Mesendoderm (in vitro differentiated cells): Measurements from ENCODE around the gene TUBB4A.
"Not testable (repeated sequence)": the region's sequence is repeated elsewhere in the genome, so short reads cannot be mapped to it uniquely, and the experiment has no call there.

Experiments used
- DNase-seq: peaks from one replicate; pipeline ENCODE4 v3.0.0; 2013
- H2AK5ac ChIP-seq: 2 replicates; pipeline ENCODE4 v1.6.1; 2013; ENCODE audit warnings: low read length, inconsistent platforms
- H2BK120ac ChIP-seq: 2 replicates; pipeline ENCODE4 v1.6.1; 2013; ENCODE audit warnings: low read depth, mild to moderate bottlenecking, low read length, moderate library complexity, mixed read lengths
- H2BK15ac ChIP-seq: replicated peaks from 2 replicates; pipeline ENCODE4 v1.6.1; 2013; ENCODE audit warnings: low read depth, mild to moderate bottlenecking, moderate library complexity
- H2BK5ac ChIP-seq: 2 replicates; pipeline ENCODE4 v1.6.1; 2013; ENCODE audit warnings: low read length, inconsistent platforms
- H3K18ac ChIP-seq: 2 replicates; pipeline ENCODE4 v1.6.1; 2013; ENCODE audit warnings: mild to moderate bottlenecking, low read length, mixed read lengths
- H3K23ac ChIP-seq: one replicate; pipeline ENCODE4 v1.6.1; 2013; ENCODE audit warnings: low read length
- H3K27ac ChIP-seq: 2 replicates; pipeline ENCODE4 v1.5.1; 2013; ENCODE audit warnings: low read depth, mild to moderate bottlenecking, inconsistent platforms, low read length, moderate library complexity
- H3K27me3 ChIP-seq: 2 replicates; pipeline ENCODE4 v1.6.1; 2013; ENCODE audit warnings: low read length, control low read depth, mild to moderate bottlenecking, inconsistent platforms; ENCODE audit not compliant: insufficient read depth, poor library complexity
- H3K36me3 ChIP-seq: 2 replicates; pipeline ENCODE4 v1.6.1; 2013; ENCODE audit warnings: low read length, inconsistent platforms; ENCODE audit not compliant: control insufficient read depth, insufficient read depth
- H3K4ac ChIP-seq: one replicate; pipeline ENCODE4 v1.6.1; 2013; ENCODE audit warnings: low read depth, mild to moderate bottlenecking, low read length, moderate library complexity
- H3K4me1 ChIP-seq: 2 replicates; pipeline ENCODE4 v1.6.1; 2013; ENCODE audit warnings: low read depth, low read length, inconsistent platforms; ENCODE audit not compliant: control insufficient read depth
- H3K4me2 ChIP-seq: 2 replicates; pipeline ENCODE4 v1.6.1; 2013; ENCODE audit warnings: low read length
- H3K4me3 ChIP-seq: 2 replicates; pipeline ENCODE4 v1.5.1; 2013; ENCODE audit warnings: mild to moderate bottlenecking, low read length
- H3K56ac ChIP-seq: one replicate; pipeline ENCODE4 v1.6.1; 2013; ENCODE audit warnings: low read length
- H3K79me1 ChIP-seq: 2 replicates; pipeline ENCODE4 v1.6.1; 2013; ENCODE audit warnings: low read length, inconsistent platforms
- H3K79me2 ChIP-seq: 2 replicates; pipeline ENCODE4 v1.6.1; 2013; ENCODE audit warnings: mild to moderate bottlenecking, low read length; ENCODE audit not compliant: control insufficient read depth, insufficient read depth
- H3K9ac ChIP-seq: 2 replicates; pipeline ENCODE4 v1.6.1; 2013; ENCODE audit warnings: low read length, inconsistent platforms
- H4K5ac ChIP-seq: one replicate; pipeline ENCODE4 v1.6.1; 2013; ENCODE audit warnings: low read length
- H4K8ac ChIP-seq: one replicate; pipeline ENCODE4 v1.6.1; 2013; ENCODE audit warnings: low read depth, mild to moderate bottlenecking, control low read depth, low read length, moderate library complexity
- WGBS: extraction: QIAGEN DNeasy Blood & Tissue Kit; methylation state at CpG from one replicate; pipeline ENCODE4 v1.1.7; 2013; ENCODE audit warnings: low lambda C conversion rate, missing lambda C conversion rate; ENCODE audit not compliant: insufficient coverage; ENCODE audit errors: extremely low coverage; 5-methylcytosine and 5-hydroxymethylcytosine counted together

TUBB4A gene

DNA sequence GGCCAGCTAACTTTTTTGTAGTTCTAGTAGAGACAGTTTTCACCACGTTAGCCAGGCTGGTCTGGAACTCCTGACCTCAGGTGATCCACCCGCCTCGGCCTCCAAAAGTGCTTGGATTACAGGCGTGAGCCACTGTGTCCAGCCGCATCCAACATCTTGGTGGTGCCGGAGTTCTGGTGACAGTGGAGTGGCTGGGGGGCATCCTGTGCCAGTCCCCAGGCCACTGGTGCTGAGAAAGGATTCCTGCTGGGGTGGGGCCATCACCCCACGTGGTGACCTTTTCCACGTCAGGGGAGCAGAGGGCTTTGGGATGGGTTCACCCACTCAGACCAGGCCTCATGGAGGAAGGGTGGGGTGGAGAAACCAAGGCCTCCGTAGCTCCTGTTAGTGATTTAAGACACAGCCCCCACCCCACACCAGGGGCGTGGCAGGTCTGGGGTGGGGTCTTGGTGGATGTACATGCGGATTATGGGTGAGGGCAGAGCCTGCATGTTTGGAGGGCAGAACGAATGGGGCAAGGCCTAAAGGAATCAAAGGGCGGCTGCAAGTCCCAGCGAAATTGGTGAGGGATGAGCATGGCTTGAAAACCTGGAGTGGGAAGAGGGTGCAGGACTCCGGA lies 12.9 kb upstream of the TUBB4A start:
- Histone ChIP-seq H3K79me1 (no peaks in the 10 kb centered on the region), H3K4me3 (no peak overlapping the region), H3K27ac (no peak overlapping the region), H3K9ac (no peak overlapping the region), H4K5ac (no peak overlapping the region), H4K8ac (no peak overlapping the region), H2BK120ac (no peak overlapping the region), H3K4me1 (no peaks in the 10 kb centered on the region), H3K4me2 (no peak overlapping the region), H3K79me2 (no peaks in the 10 kb centered on the region), H2AK5ac (no peak overlapping the region), H3K56ac (no peak overlapping the region), H2BK5ac (no peak overlapping the region), H3K23ac (no peak overlapping the region), H3K4ac (no peak overlapping the region), H3K18ac (no peak overlapping the region), H3K36me3 (no peaks in the 10 kb centered on the region), H3K27me3 (no peaks in the 10 kb centered on the region), H2BK15ac (no peak overlapping the region)
- WGBS, result no CpG with 5 or more reads among the region's 15 CpGs
- DNase-seq, result no peak

GRCh38 chr19:6514089-6514488 lies 12.0 kb upstream of the TUBB4A start:
- H3K27me3 ChIP-seq, result no peaks in the 10 kb centered on the region
- no CpG with 5 or more reads among the region's 9 CpGs for WGBS
- H2AK5ac ChIP-seq, result no peak overlapping the region
- H3K4ac ChIP-seq, result no peak overlapping the region
- H2BK15ac ChIP-seq, result no peak overlapping the region
- no peak overlapping the region for H4K5ac ChIP-seq
- no peak overlapping the region for H3K18ac ChIP-seq
- no peak overlapping the region for H2BK5ac ChIP-seq
- H3K56ac ChIP-seq, result no peak overlapping the region
- H3K4me1 ChIP-seq, result no peaks in the 10 kb centered on the region
- no peaks in the 10 kb centered on the region for H3K79me1 ChIP-seq
- H2BK120ac ChIP-seq, result no peak overlapping the region
- H3K27ac ChIP-seq, result no peak overlapping the region
- no peak overlapping the region for H3K4me3 ChIP-seq
- no peak for DNase-seq
- H3K23ac ChIP-seq, result no peak overlapping the region
- H3K9ac ChIP-seq, result no peak overlapping the region
- no peak overlapping the region for H4K8ac ChIP-seq
- no peaks in the 10 kb centered on the region for H3K36me3 ChIP-seq
- H3K4me2 ChIP-seq, result no peak overlapping the region
- H3K79me2 ChIP-seq, result no peaks in the 10 kb centered on the region

- no peaks in the 10 kb centered on the region for H3K79me2 ChIP-seq
- H4K5ac ChIP-seq, result no peak overlapping the region
- no peak overlapping the region for H3K23ac ChIP-seq
- H3K79me1 ChIP-seq, result no peaks in the 10 kb centered on the region
- no peak for DNase-seq
- no peaks in the 10 kb centered on the region for H3K27me3 ChIP-seq
- H3K27ac ChIP-seq, result no peak overlapping the region
- H3K9ac ChIP-seq, result no peak overlapping the region
- H3K56ac ChIP-seq, result no peak overlapping the region
- no CpG with 5 or more reads among the region's 7 CpGs for WGBS
- H2BK15ac ChIP-seq, result no peak overlapping the region
- no peak overlapping the region for H4K8ac ChIP-seq
- H3K4me2 ChIP-seq, result no peak overlapping the region
- no peak overlapping the region for H2AK5ac ChIP-seq
- no peak overlapping the region for H2BK120ac ChIP-seq
- H3K4me3 ChIP-seq, result no peak overlapping the region
- H3K4ac ChIP-seq, result no peak overlapping the region
- no peak overlapping the region for H2BK5ac ChIP-seq
- H3K4me1 ChIP-seq, result no peaks in the 10 kb centered on the region
- H3K36me3 ChIP-seq, result no peaks in the 10 kb centered on the region
- H3K18ac ChIP-seq, result no peak overlapping the region
Observed at GRCh38 chr19:6510618-6511017, 8.5 kb upstream of the TUBB4A start.

DNA sequence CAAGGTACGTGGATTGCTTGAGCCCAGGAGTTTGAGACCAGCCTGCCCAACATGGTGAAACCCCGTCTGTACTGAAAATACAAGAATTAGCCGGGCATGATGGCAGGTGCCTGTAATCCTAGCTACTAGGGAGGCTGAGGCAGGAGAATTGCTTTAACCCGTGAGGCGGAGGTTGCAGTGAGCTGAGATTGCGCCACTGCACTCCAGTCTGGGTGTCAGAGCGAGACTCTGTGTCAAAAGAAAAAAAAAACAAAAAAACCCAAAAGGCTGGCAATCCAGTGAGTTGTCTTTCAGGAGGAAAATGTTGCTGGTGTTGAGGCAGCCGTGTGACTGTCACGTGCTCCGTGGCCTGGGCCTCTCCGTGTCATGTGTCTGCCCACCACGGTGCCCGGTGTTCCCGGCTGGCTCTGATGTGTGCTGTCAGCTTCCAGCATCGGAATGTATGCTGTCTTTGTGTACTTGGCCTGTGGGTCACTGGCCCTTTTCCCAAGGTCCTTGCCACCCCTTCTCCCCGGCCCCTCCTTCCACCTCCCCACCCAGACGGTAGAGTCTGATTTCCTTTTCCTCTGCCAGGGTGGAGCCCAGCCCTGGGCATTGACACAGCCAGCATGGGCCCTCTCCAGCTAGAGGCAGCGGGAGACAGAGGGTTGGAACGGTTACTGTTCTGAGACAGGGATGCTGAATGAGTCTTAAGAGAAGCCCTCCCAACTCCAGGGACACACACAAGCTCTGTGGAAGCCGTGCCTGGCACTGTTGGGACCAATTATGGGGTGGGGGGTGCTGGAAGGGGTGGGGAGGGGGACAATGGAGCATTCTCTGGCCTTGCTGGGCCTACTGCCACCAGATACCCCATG lies 7.2 kb upstream of the TUBB4A start:
- Histone ChIP-seq H2AK5ac (no peak overlapping the region), H2BK5ac (no peak overlapping the region), H3K9ac (no peak overlapping the region), H3K23ac (no peak overlapping the region), H3K4me1 (no peaks in the 10 kb centered on the region), H3K36me3 (no peaks in the 10 kb centered on the region), H4K8ac (no peak overlapping the region), H3K4me3 (no peak overlapping the region), H3K56ac (no peak overlapping the region), H3K79me1 (no peaks in the 10 kb centered on the region), H3K27ac (no peak overlapping the region), H4K5ac (no peak overlapping the region), H3K4ac (no peak overlapping the region), H2BK15ac (no peak overlapping the region), H3K27me3 (no peaks in the 10 kb centered on the region), H3K18ac (no peak overlapping the region), H3K79me2 (no peaks in the 10 kb centered on the region), H3K4me2 (no peak overlapping the region), H2BK120ac (no peak overlapping the region)
- WGBS, result no CpG with 5 or more reads among the region's 20 CpGs
- DNase-seq, result no peak

DNA sequence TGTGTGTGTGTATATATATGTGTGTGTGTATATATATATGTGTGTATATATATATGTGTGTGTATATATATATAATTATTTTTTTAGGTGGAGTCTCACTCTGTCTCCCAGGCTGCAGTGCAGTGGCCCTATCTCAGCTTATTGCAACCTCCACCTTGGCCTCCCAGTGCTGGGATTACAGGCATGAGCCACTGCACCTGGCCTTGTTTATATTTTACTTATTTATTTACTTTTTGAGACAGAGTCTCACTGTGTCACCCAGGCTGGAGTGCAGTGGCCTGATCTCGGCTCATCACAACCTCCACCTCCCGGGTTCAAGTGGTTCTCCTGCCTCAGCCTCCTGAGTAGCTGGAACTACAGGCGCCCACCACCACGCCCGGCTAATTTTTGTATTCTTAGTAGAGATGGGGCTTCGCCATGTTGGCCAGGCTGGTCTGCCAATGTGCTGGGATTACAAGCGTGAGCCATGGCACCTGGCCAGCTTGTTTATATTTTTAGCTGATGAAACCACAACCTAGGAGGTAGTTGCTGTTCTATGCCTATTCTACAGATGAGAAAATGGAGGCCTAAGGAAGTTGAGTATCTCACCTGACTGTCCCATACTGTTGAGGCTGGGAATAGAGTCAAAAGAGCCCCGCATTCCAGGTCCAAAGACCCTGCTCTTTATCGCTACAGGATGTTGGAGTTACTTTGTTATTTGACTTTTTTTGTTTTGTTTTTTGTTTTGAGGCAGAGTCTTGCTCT lies 6.1 kb upstream of the TUBB4A start:
- H3K79me2 ChIP-seq, H3K27ac ChIP-seq, H3K56ac ChIP-seq, H2BK5ac ChIP-seq, H2BK15ac ChIP-seq, H3K79me1 ChIP-seq, H2BK120ac ChIP-seq, H3K4me1 ChIP-seq, H4K8ac ChIP-seq, H4K5ac ChIP-seq, H3K27me3 ChIP-seq, H3K36me3 ChIP-seq, H3K4me3 ChIP-seq, H3K4ac ChIP-seq, H3K23ac ChIP-seq, H3K18ac ChIP-seq, H2AK5ac ChIP-seq, H3K9ac ChIP-seq, DNase-seq, H3K4me2 ChIP-seq: not testable (repeated sequence)
- no CpG with 5 or more reads among the region's 9 CpGs for WGBS
